Amniotic epithelial cell (primary cell): ENCODE measurements around the gene MTCL1.

ENCODE experiments used
- DNase-seq: peaks from one replicate; pipeline ENCODE4 v3.0.0-alpha.2; 2010; ENCODE audit warnings: low read depth

MTCL1 gene

GRCh38 chr18:8705238-8705960 lies at the start of gene MTCL1:
TSS of gene MTCL1 (plus strand) at chr18:8705556. CDS start at chr18:8705661, 105 bp downstream.
- no peak for DNase-seq

GRCh38 chr18:8656232-8656631 lies 49.1 kb upstream of the MTCL1 start:
- DNase-seq: no peak

- DNase-seq: no peak
These were observed 48.1 kb upstream of the MTCL1 start for GRCh38 chr18:8657050-8657820.

- DNase-seq: peak; percentile 39
These were observed 47.4 kb upstream of the MTCL1 start for GRCh38 chr18:8657873-8658470.

GRCh38 chr18:8658858-8659485 lies 46.4 kb upstream of the MTCL1 start:
- no peak for DNase-seq

- DNase-seq: no peak
These were observed 45.6 kb upstream of the MTCL1 start for GRCh38 chr18:8659609-8660242.

- no peak for DNase-seq
These were observed 45.0 kb upstream of the MTCL1 start for GRCh38 chr18:8660316-8660715.

GRCh38 chr18:8661754-8662559 lies 43.4 kb upstream of the MTCL1 start:
- DNase-seq: peak; percentile 19

GRCh38 chr18:8662560-8663255 lies 42.6 kb upstream of the MTCL1 start:
- DNase-seq: no peak

- peak; percentile 72 for DNase-seq
These were observed 37.5 kb upstream of the MTCL1 start for GRCh38 chr18:8667846-8668245.

GRCh38 chr18:8668381-8668780 lies 37.0 kb upstream of the MTCL1 start:
- no peak for DNase-seq

GRCh38 chr18:8669571-8669970 lies 35.8 kb upstream of the MTCL1 start:
- DNase-seq: no peak

GRCh38 chr18:8673256-8674209 lies 31.8 kb upstream of the MTCL1 start:
- no peak for DNase-seq

GRCh38 chr18:8675057-8675456 lies 30.3 kb upstream of the MTCL1 start:
- no peak for DNase-seq

- no peak for DNase-seq
These were observed 24.2 kb upstream of the MTCL1 start for GRCh38 chr18:8681196-8681595.

- no peak for DNase-seq
These were observed 20.8 kb upstream of the MTCL1 start for GRCh38 chr18:8684577-8684976.

GRCh38 chr18:8685141-8685913 lies 20.0 kb upstream of the MTCL1 start:
- no peak for DNase-seq

- DNase-seq: no peak
These were observed 19.5 kb upstream of the MTCL1 start for GRCh38 chr18:8685914-8686216.

- no peak for DNase-seq
These were observed 18.7 kb upstream of the MTCL1 start for GRCh38 chr18:8686611-8687010.
